ENCODE data around the gene SLC25A19. TPM values are rescaled to one million over a fixed set of nuclear protein-coding genes. Genes with fewer than 3 reads are reported as not detected.
A peak's percentile ranks its signal among the peaks of the same experiment; 100 is the strongest.

The SLC25A19 gene
- total and polyA plus RNA-seq, 8 donors = 2.3 to 40.6 (median 9.9) TPM

DNA sequence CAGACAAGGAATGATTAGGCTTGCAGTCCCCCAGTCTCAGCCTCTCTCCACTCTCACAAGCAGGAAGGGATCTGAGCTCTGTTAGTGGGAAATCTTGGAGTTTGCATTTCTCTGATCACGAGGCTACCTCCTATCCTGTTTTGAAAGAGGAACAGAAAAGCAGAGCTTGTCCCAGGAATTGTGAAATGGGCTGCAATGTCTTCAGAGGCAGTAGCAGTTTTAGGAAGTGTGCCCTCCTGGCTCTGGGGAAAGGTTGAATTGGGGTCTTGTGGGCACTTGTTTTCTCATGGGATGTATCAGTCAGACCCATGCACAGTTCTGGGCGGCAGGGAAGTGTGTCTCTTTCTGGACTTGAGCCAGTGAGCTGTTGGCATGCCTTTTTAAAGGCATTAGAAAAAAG, 60.9 kb downstream of the SLC25A19 start:
- no peaks in the 10 kb centered on the region for H3K9me3 ChIP-seq
- H3K27ac ChIP-seq = peak overlapping the region in 4 of 5 donors; percentile 20 to 54 (median 32)
- H3K4me3 ChIP-seq = no peak overlapping the region
- no peak for DNase-seq
- WGBS, 5 donors = 38 to 64% (median 48%) methylated on average over 2 of the region's 2 CpGs
- no peaks in the 10 kb centered on the region for H3K27me3 ChIP-seq
- TF ChIP-seq POLR2AphosphoS5 (IDR thresholded peaks at IDR 0.05) (no peak), CTCF (IDR thresholded peaks at IDR 0.05) (no peak), POLR2A (IDR thresholded peaks at IDR 0.05) (no peak)
- H3K4me1 ChIP-seq = peaks cover 0 to 11% (median 2%) of the 10 kb centered on the region in 4 donors
- peaks cover 69 to 96% (median 96%) of the 10 kb centered on the region in 4 donors for H3K36me3 ChIP-seq
- intact Hi-C loops (cut with DNase I; ENCODE audit: low total_unique reads) = no loop called here

GRCh38 chr17:75227729-75228128, 61.5 kb downstream of the SLC25A19 start:
- TF ChIP-seq CTCF (IDR thresholded peaks at IDR 0.05) (no peak), POLR2AphosphoS5 (IDR thresholded peaks at IDR 0.05) (no peak), EP300 (IDR thresholded peaks at IDR 0.05) (no peak), POLR2A (IDR thresholded peaks at IDR 0.05) (no peak)
- H3K4me3 ChIP-seq = no peak overlapping the region
- peak overlapping the region in 1 of 5 donors; percentile 48 for H3K27ac ChIP-seq
- no peak for DNase-seq
- WGBS, 5 donors = 49 to 66% (median 60%) methylated on average over 5 of the region's 5 CpGs
- intact Hi-C loops (cut with DNase I; ENCODE audit: low total_unique reads) = no loop called here
- peaks cover 65 to 96% (median 96%) of the 10 kb centered on the region in 4 donors for H3K36me3 ChIP-seq
- H3K4me1 ChIP-seq = peaks cover 0 to 11% (median 2%) of the 10 kb centered on the region in 4 donors
- H3K9me3 ChIP-seq = no peaks in the 10 kb centered on the region
- no peaks in the 10 kb centered on the region for H3K27me3 ChIP-seq

DNA sequence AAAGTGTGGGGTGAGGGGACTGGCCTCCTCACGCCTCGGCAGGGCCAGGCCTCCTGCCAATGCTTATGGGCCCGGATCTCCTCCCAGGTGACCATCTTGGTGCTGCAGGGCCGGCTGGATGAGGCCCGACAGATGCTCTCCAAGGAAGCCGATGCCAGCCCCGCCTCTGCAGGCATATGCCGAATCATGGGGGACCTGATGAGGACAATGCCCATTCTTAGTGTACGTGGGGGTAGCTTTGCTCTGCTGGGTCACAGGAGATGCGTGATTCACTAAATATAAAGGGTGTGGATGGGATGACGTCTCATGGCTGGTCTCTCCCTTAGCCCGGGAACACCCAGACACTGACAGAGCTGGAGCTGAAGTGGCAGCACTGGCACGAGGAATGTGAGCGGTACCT, 64.2 kb downstream of the SLC25A19 start:
- Histone ChIP-seq H3K27me3 (no peaks in the 10 kb centered on the region), H3K27ac (no peak overlapping the region), H3K9me3 (no peaks in the 10 kb centered on the region), H3K4me3 (no peak overlapping the region), H3K36me3 (peaks cover 44 to 96% (median 92%) of the 10 kb centered on the region in 4 donors), H3K4me1 (peaks cover 0 to 11% (median 2%) of the 10 kb centered on the region in 4 donors)
- TF ChIP-seq CTCF (IDR thresholded peaks at IDR 0.05) (no peak), EP300 (IDR thresholded peaks at IDR 0.05) (no peak), POLR2AphosphoS5 (IDR thresholded peaks at IDR 0.05) (no peak), POLR2A (IDR thresholded peaks at IDR 0.05) (no peak)
- no peak for DNase-seq
- intact Hi-C loops (cut with DNase I; ENCODE audit: low total_unique reads) = no loop called here
- WGBS, 5 donors = 79 to 86% (median 81%) methylated on average over 10 to 14 of the region's 14 CpGs

Other genes starting within 250 kb of the SLC25A19 start
- gene ATP5PD, start 242.5 kb downstream of the SLC25A19 start, total RNA-seq = 100 to 1,000 TPM in 4 of 5 donors, 10 to 100 TPM in 1; 77.0 to 307 (median 205) TPM
- gene ATP5PD, start 242.5 kb downstream of the SLC25A19 start, polyA plus RNA-seq = 100 to 1,000 TPM; 474 to 681 (median 546) TPM
- 10 to 100 TPM in 4 of 5 donors, 1 to 10 TPM in 1; 9.9 to 25.8 (median 12.5) TPM for gene KCTD2, start 242.2 kb downstream of the SLC25A19 start, total RNA-seq
- 10 to 100 TPM; 10.6 to 13.1 (median 11.2) TPM for gene KCTD2, start 242.2 kb downstream of the SLC25A19 start, polyA plus RNA-seq
- 100 to 1,000 TPM in 1 of 5 donors, 10 to 100 TPM in 4; 30.3 to 132 (median 57.1) TPM for gene SLC16A5, start 201.5 kb downstream of the SLC25A19 start, total RNA-seq
- 1 to 10 TPM; 6.8 to 9.0 (median 7.9) TPM for gene SLC16A5, start 201.5 kb downstream of the SLC25A19 start, polyA plus RNA-seq
- gene ARMC7, start 179.5 kb downstream of the SLC25A19 start, total RNA-seq = 10 to 100 TPM in 4 of 5 donors, 1 to 10 TPM in 1; 2.2 to 26.8 (median 13.9) TPM
- gene ARMC7, start 179.5 kb downstream of the SLC25A19 start, polyA plus RNA-seq = 10 to 100 TPM in 2 of 3 donors, 1 to 10 TPM in 1; 9.6 to 10.8 (median 10.7) TPM
- 100 to 1,000 TPM in 3 of 5 donors, 10 to 100 TPM in 2; 24.1 to 472 (median 150) TPM for gene NT5C, start 157.7 kb downstream of the SLC25A19 start, total RNA-seq
- gene NT5C, start 157.7 kb downstream of the SLC25A19 start, polyA plus RNA-seq = 100 to 1,000 TPM in 2 of 3 donors, 10 to 100 TPM in 1; 60.5 to 120 (median 117) TPM
- gene JPT1, start 134.9 kb downstream of the SLC25A19 start, total RNA-seq = 100 to 1,000 TPM in 1 of 5 donors, 10 to 100 TPM in 3, 1 to 10 TPM in 1; 8.0 to 217 (median 61.9) TPM
- gene JPT1, start 134.9 kb downstream of the SLC25A19 start, polyA plus RNA-seq = 100 to 1,000 TPM; 133 to 405 (median 227) TPM
- 10 to 100 TPM; 10.7 to 88.1 (median 53.6) TPM for gene SUMO2, start 106.5 kb downstream of the SLC25A19 start, total RNA-seq
- gene SUMO2, start 106.5 kb downstream of the SLC25A19 start, polyA plus RNA-seq = 100 to 1,000 TPM in 2 of 3 donors, 10 to 100 TPM in 1; 66.0 to 141 (median 130) TPM
- 100 to 1,000 TPM in 1 of 5 donors, 10 to 100 TPM in 4; 20.3 to 220 (median 29.2) TPM for gene NUP85, start 83.8 kb downstream of the SLC25A19 start, total RNA-seq
- gene NUP85, start 83.8 kb downstream of the SLC25A19 start, polyA plus RNA-seq = 10 to 100 TPM; 21.5 to 52.1 (median 37.3) TPM
- 10 to 100 TPM in 4 of 5 donors, 1 to 10 TPM in 1; 9.5 to 94.5 (median 58.5) TPM for gene GGA3, start 27.8 kb downstream of the SLC25A19 start, total RNA-seq
- gene GGA3, start 27.8 kb downstream of the SLC25A19 start, polyA plus RNA-seq = 10 to 100 TPM; 10.2 to 18.3 (median 11.8) TPM
- 100 to 1,000 TPM in 1 of 5 donors, 10 to 100 TPM in 3, 1 to 10 TPM in 1; 6.7 to 136 (median 37.9) TPM for gene MRPS7, start 27.6 kb downstream of the SLC25A19 start, total RNA-seq
- 10 to 100 TPM; 53.3 to 69.4 (median 69.0) TPM for gene MRPS7, start 27.6 kb downstream of the SLC25A19 start, polyA plus RNA-seq
- gene MIF4GD, start 18.2 kb downstream of the SLC25A19 start, total RNA-seq = 10 to 100 TPM in 2 of 5 donors, 1 to 10 TPM in 3; 3.5 to 12.5 (median 7.7) TPM
- 10 to 100 TPM; 12.2 to 14.7 (median 12.9) TPM for gene MIF4GD, start 18.2 kb downstream of the SLC25A19 start, polyA plus RNA-seq
- 100 to 1,000 TPM in 4 of 5 donors, 10 to 100 TPM in 1; 73.3 to 488 (median 135) TPM for gene GRB2, start 116.2 kb upstream of the SLC25A19 start, total RNA-seq
- 10 to 100 TPM; 32.5 to 48.9 (median 43.3) TPM for gene GRB2, start 116.2 kb upstream of the SLC25A19 start, polyA plus RNA-seq
- gene TMEM94, start 167.2 kb upstream of the SLC25A19 start, total RNA-seq = 100 to 1,000 TPM in 3 of 5 donors, 10 to 100 TPM in 2; 31.9 to 466 (median 128) TPM
- 10 to 100 TPM; 16.6 to 28.5 (median 20.5) TPM for gene TMEM94, start 167.2 kb upstream of the SLC25A19 start, polyA plus RNA-seq
- gene CASKIN2, start 226.1 kb upstream of the SLC25A19 start, total RNA-seq = 10 to 100 TPM in 4 of 5 donors, 1 to 10 TPM in 1; 9.0 to 27.4 (median 15.6) TPM
- gene CASKIN2, start 226.1 kb upstream of the SLC25A19 start, polyA plus RNA-seq = 1 to 10 TPM; 5.4 to 9.3 (median 8.8) TPM
- gene TSEN54, start 227.1 kb upstream of the SLC25A19 start, total RNA-seq = 100 to 1,000 TPM in 2 of 5 donors, 10 to 100 TPM in 3; 13.2 to 219 (median 48.1) TPM
- gene TSEN54, start 227.1 kb upstream of the SLC25A19 start, polyA plus RNA-seq = 10 to 100 TPM; 20.8 to 49.7 (median 36.2) TPM
- gene LLGL2, start 236.3 kb upstream of the SLC25A19 start, total RNA-seq = 100 to 1,000 TPM in 4 of 5 donors, 10 to 100 TPM in 1; 72.3 to 565 (median 165) TPM
- gene LLGL2, start 236.3 kb upstream of the SLC25A19 start, polyA plus RNA-seq = 100 to 1,000 TPM; 144 to 199 (median 184) TPM